ENCODE measurements around the gene TMEM79. TPM values are rescaled to one million over a fixed set of nuclear protein-coding genes. Genes with fewer than 3 reads are reported as not detected.

The TMEM79 gene
- total RNA-seq = 1 to 10 TPM in 1 of 2 donors, under 1 TPM in 1; 0.56 to 5.0 TPM

- Histone ChIP-seq H3K27ac (peak within 1 kb of the TSS; percentile 7 to 70), H3K36me3 (no peaks in the 10 kb centered on the region), H3K4me3 (peak within 1 kb of the TSS; percentile 83), H3K9me3 (no peaks in the 10 kb centered on the region), H3K4me1 (ENCODE audit: control insufficient read depth in 1 of 2, low read depth in 2 of 2) (peaks cover 19 to 28% of the 10 kb centered on the region in 2 donors), H3K27me3 (replicated peaks; ENCODE audit: insufficient read depth) (no peaks in the 10 kb centered on the region)
- DNase-seq (ENCODE audit: low spot score) (no peak), ATAC-seq (ENCODE audit: insufficient number of reproducible peaks, low FRiP score, low read depth) (no peak)
- TF ChIP-seq CTCF (IDR thresholded peaks at IDR 0.05) = no peak
Measured at GRCh38 chr1:156284112-156284511, at the start of gene TMEM79. Gene TMEM79 (plus strand): TSS chr1:156284325. CDS start chr1:156285227, 902 bp downstream.

- no peak for DNase-seq (ENCODE audit: low spot score)
- Histone ChIP-seq H3K9me3 (no peaks in the 10 kb centered on the region), H3K4me1 (ENCODE audit: control insufficient read depth in 1 of 2, low read depth in 2 of 2) (no peaks in the 10 kb centered on the region), H3K4me3 (no peak overlapping the region), H3K27me3 (replicated peaks; ENCODE audit: insufficient read depth) (no peaks in the 10 kb centered on the region), H3K36me3 (peaks cover 58% of the 10 kb centered on the region), H3K27ac (no peak overlapping the region)
- no peak for TF ChIP-seq CTCF (IDR thresholded peaks at IDR 0.05)
- ATAC-seq (ENCODE audit: insufficient number of reproducible peaks, low FRiP score, low read depth) = no peak
Measured at GRCh38 chr1:156236164-156236563, 48.0 kb upstream of the TMEM79 start.

- Histone ChIP-seq H3K36me3 (peaks cover 62% of the 10 kb centered on the region), H3K27me3 (replicated peaks; ENCODE audit: insufficient read depth) (no peaks in the 10 kb centered on the region), H3K4me1 (ENCODE audit: control insufficient read depth in 1 of 2, low read depth in 2 of 2) (no peaks in the 10 kb centered on the region), H3K9me3 (no peaks in the 10 kb centered on the region), H3K27ac (no peak overlapping the region), H3K4me3 (no peak overlapping the region)
- ATAC-seq (ENCODE audit: insufficient number of reproducible peaks, low FRiP score, low read depth) = no peak
- no peak for DNase-seq (ENCODE audit: low spot score)
- no peak for TF ChIP-seq CTCF (IDR thresholded peaks at IDR 0.05)
Measured at GRCh38 chr1:156238248-156238647, 45.9 kb upstream of the TMEM79 start.

GRCh38 chr1:156241311-156241811 is 42.8 kb upstream of the TMEM79 start:
- H3K27ac ChIP-seq = no peak overlapping the region
- no peak for ATAC-seq (ENCODE audit: insufficient number of reproducible peaks, low FRiP score, low read depth)
- no peaks in the 10 kb centered on the region for H3K27me3 ChIP-seq (replicated peaks; ENCODE audit: insufficient read depth)
- no peak overlapping the region for H3K4me3 ChIP-seq
- no peak for TF ChIP-seq CTCF (IDR thresholded peaks at IDR 0.05)
- peaks cover 37% of the 10 kb centered on the region for H3K36me3 ChIP-seq
- no peaks in the 10 kb centered on the region for H3K9me3 ChIP-seq
- no peak for DNase-seq (ENCODE audit: low spot score)
- peaks cover 0 to 12% of the 10 kb centered on the region in 2 donors for H3K4me1 ChIP-seq (ENCODE audit: control insufficient read depth in 1 of 2, low read depth in 2 of 2)

GRCh38 chr1:156241926-156242325 is 42.2 kb upstream of the TMEM79 start, which contains the start of gene BGLAP:
Gene BGLAP (plus strand): TSS chr1:156242184. CDS start chr1:156242232, 48 bp downstream.
- H3K27me3 ChIP-seq (replicated peaks; ENCODE audit: insufficient read depth) = no peaks in the 10 kb centered on the region
- no peak for TF ChIP-seq CTCF (IDR thresholded peaks at IDR 0.05)
- H3K9me3 ChIP-seq = no peaks in the 10 kb centered on the region
- H3K27ac ChIP-seq = no peak within 1 kb of the TSS
- ATAC-seq (ENCODE audit: insufficient number of reproducible peaks, low FRiP score, low read depth) (no peak), DNase-seq (ENCODE audit: low spot score) (no peak)
- peaks cover 31% of the 10 kb centered on the region for H3K36me3 ChIP-seq
- no peak within 1 kb of the TSS for H3K4me3 ChIP-seq
- H3K4me1 ChIP-seq (ENCODE audit: control insufficient read depth in 1 of 2, low read depth in 2 of 2) = peaks cover 0 to 15% of the 10 kb centered on the region in 2 donors
